Measurements from ENCODE around the gene RHOH. TPM values are rescaled to one million over a fixed set of nuclear protein-coding genes. Genes with fewer than 3 reads are reported as not detected.

Gene RHOH
- total RNA-seq, 6 experiments from 2014 or later, result not detected

DNA sequence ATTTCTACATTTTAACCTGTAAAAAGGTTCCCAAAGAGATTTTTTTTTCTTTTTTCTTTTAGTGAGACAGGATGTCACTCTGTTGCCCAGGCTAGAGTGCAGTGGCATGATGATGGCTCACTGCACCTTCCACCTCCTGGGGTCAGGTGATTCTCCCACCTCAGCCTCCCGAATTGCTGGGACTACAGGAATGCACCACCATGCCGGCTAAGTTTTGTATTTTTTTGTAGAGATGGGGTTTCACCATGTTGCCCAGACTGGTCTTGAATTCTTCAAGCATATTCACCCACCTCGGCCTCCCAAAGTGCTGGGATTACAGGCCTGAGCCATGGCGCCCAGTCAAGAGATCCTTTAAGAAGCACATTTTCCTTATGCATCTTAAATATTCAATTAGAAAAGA, 12.6 kb downstream of the RHOH start:
- Mint-ChIP-seq H3K27ac (no peak overlapping the region), H3K4me3 (no peak overlapping the region), H3K36me3 (ENCODE audit: low read depth) (no peaks in the 10 kb centered on the region), H3K27me3 (ENCODE audit: insufficient read depth) (peaks cover 16% of the 10 kb centered on the region), H3K9me3 (no peaks in the 10 kb centered on the region), H3K4me1 (ENCODE audit: low read depth) (peaks cover 24% of the 10 kb centered on the region)
- no peak for DNase-seq
- TF ChIP-seq CTCF (IDR thresholded peaks at IDR 0.05), result no peak

DNA sequence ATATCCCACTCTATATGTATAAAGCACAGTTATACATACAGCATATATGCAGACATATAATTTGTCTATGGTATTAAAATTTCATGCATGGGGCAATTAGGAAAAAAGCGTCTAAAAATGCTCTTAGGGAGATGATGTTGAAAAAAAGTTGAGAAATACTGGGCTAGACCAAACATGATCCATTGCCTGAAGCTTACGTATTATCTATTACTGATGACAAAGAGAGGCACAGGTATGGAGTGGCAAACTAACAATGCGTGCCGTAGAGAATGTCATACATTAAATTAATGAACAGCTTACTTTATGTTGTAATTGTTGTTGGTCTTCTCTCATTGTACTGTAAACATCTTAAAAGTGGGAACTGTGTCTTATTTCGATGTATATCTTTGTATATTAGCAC, 13.9 kb downstream of the RHOH start:
- no peak for DNase-seq
- H3K27me3 Mint-ChIP-seq (ENCODE audit: insufficient read depth), result peaks cover 6% of the 10 kb centered on the region
- peaks cover 29% of the 10 kb centered on the region for H3K4me1 Mint-ChIP-seq (ENCODE audit: low read depth)
- H3K4me3 Mint-ChIP-seq, result no peak overlapping the region
- no peaks in the 10 kb centered on the region for H3K9me3 Mint-ChIP-seq
- no peaks in the 10 kb centered on the region for H3K36me3 Mint-ChIP-seq (ENCODE audit: low read depth)
- H3K27ac Mint-ChIP-seq, result no peak overlapping the region
- TF ChIP-seq CTCF (IDR thresholded peaks at IDR 0.05), result no peak

DNA sequence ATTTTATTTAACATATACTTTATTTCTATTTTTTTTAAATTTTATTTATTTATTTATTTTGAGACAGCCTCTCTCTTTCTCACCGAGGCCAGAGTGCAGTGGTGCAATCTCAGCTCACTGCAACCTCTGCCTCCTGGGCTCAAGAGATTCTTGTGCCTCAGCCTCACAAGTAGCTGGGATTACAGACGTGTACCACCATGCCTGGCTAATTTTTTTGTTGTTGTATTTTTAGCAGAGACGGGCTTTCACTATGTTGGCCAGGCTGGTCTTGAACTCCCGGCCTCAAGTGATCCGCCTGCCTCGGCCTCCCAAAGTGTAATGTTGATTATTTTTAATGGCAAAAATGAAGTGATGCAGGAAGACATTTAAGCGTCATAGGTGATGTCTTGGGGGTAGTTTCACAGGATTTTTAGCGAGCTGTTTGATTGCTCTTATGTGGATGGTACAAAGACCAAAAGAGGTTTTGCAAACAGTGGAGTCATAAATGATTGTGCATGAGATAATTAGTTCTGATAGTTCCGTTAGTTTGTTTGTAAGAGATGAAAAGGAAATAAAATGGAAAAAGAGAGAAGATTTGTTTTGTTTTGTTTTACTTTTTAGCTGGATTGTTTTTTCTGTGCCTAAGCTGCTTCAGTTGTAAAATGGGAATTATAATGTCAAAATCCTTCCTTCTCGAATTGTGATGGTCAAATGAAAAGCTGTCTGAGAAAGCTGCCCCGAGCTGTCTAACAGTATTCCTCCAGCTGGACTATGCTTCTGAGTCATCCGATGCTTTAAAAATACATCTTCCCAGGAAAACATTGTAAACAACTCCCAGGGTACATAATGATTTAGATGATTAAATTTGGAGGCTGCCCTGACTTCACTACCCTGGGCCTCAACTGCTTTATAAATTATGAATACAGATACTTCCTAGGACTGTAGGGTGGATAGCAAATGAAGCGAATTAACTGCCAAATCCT, 14.7 kb downstream of the RHOH start:
- H3K36me3 Mint-ChIP-seq (ENCODE audit: low read depth), result no peaks in the 10 kb centered on the region
- H3K27ac Mint-ChIP-seq, result no peak overlapping the region
- no peaks in the 10 kb centered on the region for H3K9me3 Mint-ChIP-seq
- peaks cover 31% of the 10 kb centered on the region for H3K4me1 Mint-ChIP-seq (ENCODE audit: low read depth)
- DNase-seq, result no peak
- peaks cover 8% of the 10 kb centered on the region for H3K27me3 Mint-ChIP-seq (ENCODE audit: insufficient read depth)
- H3K4me3 Mint-ChIP-seq, result no peak overlapping the region
- no peak for TF ChIP-seq CTCF (IDR thresholded peaks at IDR 0.05)

DNA sequence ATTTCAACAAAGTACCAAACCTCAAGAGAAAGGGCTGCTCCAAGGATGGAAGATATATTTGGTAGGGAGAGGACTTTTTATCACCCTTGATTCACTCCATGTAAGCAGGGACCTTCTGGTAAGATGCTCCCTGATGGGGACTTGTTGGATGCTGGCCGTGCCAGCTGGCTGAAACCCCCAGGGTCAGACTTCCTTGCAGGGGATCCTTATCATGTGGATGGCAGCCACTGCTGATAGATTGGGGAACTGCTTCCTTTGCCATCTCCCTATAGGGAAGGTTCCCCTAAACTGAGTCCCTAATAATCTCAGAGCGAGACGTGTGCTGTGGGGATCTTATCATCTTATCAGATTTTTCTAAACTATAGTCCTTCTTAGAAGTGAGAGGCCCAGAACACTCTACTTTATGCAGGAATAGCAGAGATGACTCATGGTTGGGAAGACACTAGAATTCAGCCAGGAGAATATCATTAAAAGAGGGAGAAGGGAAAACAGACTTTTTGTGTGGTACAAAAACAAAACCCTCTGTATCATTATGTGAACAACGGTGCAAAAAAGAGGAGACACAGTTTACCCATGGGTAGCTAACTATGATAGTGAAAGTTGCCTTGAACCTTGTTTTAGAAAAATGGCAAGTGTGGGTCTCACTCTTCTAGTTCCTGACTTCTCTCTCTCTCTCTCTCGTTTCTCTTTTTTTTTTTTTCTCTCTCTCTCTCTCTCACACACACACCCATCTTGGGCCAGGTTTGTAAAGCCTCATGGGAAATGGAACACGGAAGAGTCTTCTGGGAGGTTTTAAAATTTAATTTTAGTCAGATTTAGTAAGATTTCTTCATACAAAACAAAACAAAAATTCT, 16.1 kb downstream of the RHOH start:
- no peak overlapping the region for H3K27ac Mint-ChIP-seq
- no peaks in the 10 kb centered on the region for H3K9me3 Mint-ChIP-seq
- no peak overlapping the region; the same call in 1 of the 2 replicates for H3K4me3 Mint-ChIP-seq
- H3K4me1 Mint-ChIP-seq (ENCODE audit: low read depth), result peaks cover 35% of the 10 kb centered on the region
- H3K36me3 Mint-ChIP-seq (ENCODE audit: low read depth), result no peaks in the 10 kb centered on the region
- TF ChIP-seq CTCF (IDR thresholded peaks at IDR 0.05), result no peak
- H3K27me3 Mint-ChIP-seq (ENCODE audit: insufficient read depth), result peaks cover 8% of the 10 kb centered on the region
- peak; percentile 5 for DNase-seq

- Mint-ChIP-seq H3K9me3 (no peaks in the 10 kb centered on the region), H3K27me3 (ENCODE audit: insufficient read depth) (peaks cover 8% of the 10 kb centered on the region), H3K4me3 (no peak overlapping the region), H3K36me3 (ENCODE audit: low read depth) (no peaks in the 10 kb centered on the region), H3K27ac (no peak overlapping the region), H3K4me1 (ENCODE audit: low read depth) (peaks cover 35% of the 10 kb centered on the region)
- no peak for TF ChIP-seq CTCF (IDR thresholded peaks at IDR 0.05)
- DNase-seq, result no peak
Observed at GRCh38 chr4:40214038-40214437, 17.2 kb downstream of the RHOH start.
